GM23248 (cell line): ENCODE results near the gene KDELR3. TPM values are rescaled to one million over a fixed set of nuclear protein-coding genes. Genes with fewer than 3 reads are reported as not detected.

Experiments
- DNase-seq: peaks from one replicate; pipeline ENCODE4 v3.0.0-alpha.2; 2015
- H2AFZ ChIP-seq: fragments of 200-600 bp; sonication (generic); 2 replicates; pipeline ENCODE4 v1.6.1; 2016; ENCODE audit warnings: antibody characterized with exemption
- H3F3A ChIP-seq: fragments of 200-600 bp; sonication (generic); 2 replicates; pipeline ENCODE4 v1.6.1; 2016; ENCODE audit warnings: mild to moderate bottlenecking, antibody characterized with exemption, mixed run types; ENCODE audit not compliant: insufficient read depth
- H3K27ac ChIP-seq: fragments of 200-600 bp; sonication (generic); 2 replicates; pipeline ENCODE4 v1.5.1; 2016; ENCODE audit warnings: mild to moderate bottlenecking
- H3K27me3 ChIP-seq: fragments of 200-600 bp; sonication (generic); replicated peaks from 2 replicates; pipeline ENCODE4 v1.6.1; 2016; ENCODE audit warnings: mild to moderate bottlenecking; ENCODE audit not compliant: insufficient read depth
- H3K36me3 ChIP-seq: fragments of 200-600 bp; sonication (generic); 2 replicates; pipeline ENCODE4 v1.6.1; 2016; ENCODE audit warnings: low read depth, mild to moderate bottlenecking
- H3K4me1 ChIP-seq: fragments of 200-600 bp; sonication (generic); 2 replicates; pipeline ENCODE4 v1.6.1; 2016; ENCODE audit warnings: mild to moderate bottlenecking; ENCODE audit not compliant: insufficient read depth
- H3K4me2 ChIP-seq: fragments of 200-600 bp; sonication (generic); one replicate; pipeline ENCODE4 v1.6.1; 2016; ENCODE audit warnings: mild to moderate bottlenecking; ENCODE audit not compliant: unreplicated experiment
- H3K4me3 ChIP-seq: fragments of 200-600 bp; sonication (generic); 2 replicates; pipeline ENCODE4 v1.5.1; 2016; ENCODE audit warnings: mild to moderate bottlenecking
- H3K79me2 ChIP-seq: fragments of 200-600 bp; sonication (generic); 2 replicates; pipeline ENCODE4 v1.6.1; 2016; ENCODE audit warnings: mild to moderate bottlenecking; ENCODE audit not compliant: insufficient read depth
- H3K9ac ChIP-seq: fragments of 200-600 bp; sonication (generic); 2 replicates; pipeline ENCODE4 v1.6.1; 2016; ENCODE audit warnings: mild to moderate bottlenecking
- H3K9me2 ChIP-seq: fragments of 200-600 bp; sonication (generic); 2 replicates; pipeline ENCODE4 v1.6.1; 2016; ENCODE audit warnings: mixed run types, mild to moderate bottlenecking, moderate library complexity; ENCODE audit not compliant: insufficient read depth
- H3K9me3 ChIP-seq: fragments of 200-600 bp; sonication (generic); one replicate; pipeline ENCODE4 v1.6.1; 2017; ENCODE audit warnings: low read depth
- H4K20me1 ChIP-seq: fragments of 200-600 bp; sonication (generic); 2 replicates; pipeline ENCODE4 v1.6.0; 2016; ENCODE audit not compliant: insufficient read depth
- EZH2 ChIP-seq: fragments of 200-600 bp; sonication (generic); IDR thresholded peaks from 2 replicates; pipeline ENCODE4 v1.6.1; 2018; ENCODE audit warnings: antibody characterized with exemption, mild to moderate bottlenecking; ENCODE audit not compliant: insufficient read depth, poor library complexity, severe bottlenecking
- EZH2phosphoT487 ChIP-seq: fragments of 200-600 bp; sonication (generic); IDR thresholded peaks from 2 replicates; pipeline ENCODE4 v1.6.1; 2018; ENCODE audit warnings: antibody characterized with exemption, moderate library complexity, mild to moderate bottlenecking, low read depth; ENCODE audit not compliant: insufficient read depth
- WGBS, 2 experiments: methylation state at CpG; one replicate each; pipeline ENCODE4 v1.1.6; 2015 to 2017; ENCODE audit warnings: low lambda C conversion rate in 2 of 2, low coverage in 1 of 2; ENCODE audit errors: missing lambda C conversion rate in 2 of 2; 5-methylcytosine and 5-hydroxymethylcytosine counted together
- in situ Hi-C: fragments of 300-500 bp; cut with MboI; formaldehyde crosslinking; loops from 2 replicates; pipeline ENCODE4 v1.15.0; 2020
- polyA plus RNA-seq: library from polyadenylated mRNA; unstranded; fragments of >200 nt; fragmentation: Nextera tagmentation; extraction: Ambion mirVana; gene quantifications from 2 replicates; pipeline ENCODE4 v1.2.1, GENCODE V29; 2016
- total RNA-seq: library from RNA; depleted of rRNA; stranded (reverse); fragments of >200 nt; shearing (Covaris generic); gene quantifications from 2 replicates; pipeline ENCODE4 v1.2.3, GENCODE V29; 2014

KDELR3 gene
- total and polyA plus RNA-seq, 2 experiments from 2014 or later, result 191 to 326 TPM

GRCh38 chr22:38471237-38471636 is 3.3 kb downstream of the KDELR3 start:
- WGBS, 2 experiments, result 92 to 94% methylated on average over 11 of the region's 11 CpGs
- Histone ChIP-seq H3K9me2 (no peaks in the 10 kb centered on the region), H4K20me1 (no peaks in the 10 kb centered on the region), H3K27me3 (no peaks in the 10 kb centered on the region), H3K9me3 (no peaks in the 10 kb centered on the region), H3K4me1 (0 out of 2 replicates have a peak, but pooled peaks cover 3% of the 10 kb centered on the region), H3K4me2 (no peak overlapping the region), H3K36me3 (peaks cover 5% of the 10 kb centered on the region; the same call in 1 of the 2 replicates), H2AFZ (no peak overlapping the region), H3K79me2 (peaks cover 59% of the 10 kb centered on the region), H3K27ac (no peak overlapping the region), H3F3A (peaks cover 10% of the 10 kb centered on the region; the same call in 1 of the 2 replicates), H3K9ac (no peak overlapping the region), H3K4me3 (no peak overlapping the region)
- in situ Hi-C loops, result no loop called here
- DNase-seq, result no peak
- TF ChIP-seq EZH2phosphoT487 (no peak), EZH2 (no peak)

DNA sequence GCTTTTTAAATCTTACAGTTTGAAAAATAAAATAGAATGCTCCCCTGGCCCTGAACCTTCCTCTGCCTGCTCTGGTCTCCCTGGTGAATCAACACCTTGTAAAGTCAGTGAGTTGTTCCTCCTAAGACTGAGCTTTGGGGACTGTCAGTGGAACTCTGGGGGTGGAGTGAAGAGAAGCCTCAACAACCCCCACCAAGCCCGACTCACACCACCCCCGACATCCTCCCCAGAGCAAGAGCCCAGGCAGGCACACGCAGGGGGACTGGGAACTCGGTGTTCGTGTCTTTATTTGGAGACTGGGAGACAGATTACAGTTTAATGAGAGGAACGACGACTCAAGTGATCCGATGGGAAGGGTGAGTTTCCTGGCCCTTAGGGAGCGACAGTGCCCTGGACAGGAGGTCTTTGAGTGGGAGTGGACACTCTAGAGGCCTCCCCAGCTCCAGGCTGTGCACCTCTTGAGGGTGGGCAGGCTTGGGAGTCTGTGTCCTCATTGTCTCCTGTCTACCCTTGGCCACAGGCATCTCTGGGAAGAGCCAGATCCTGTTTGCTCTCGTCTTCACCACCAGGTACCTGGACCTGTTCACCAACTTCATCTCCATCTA is 6.2 kb downstream of the KDELR3 start:
- Histone ChIP-seq H3K9me2 (no peaks in the 10 kb centered on the region), H3K27ac (no peak overlapping the region), H4K20me1 (no peaks in the 10 kb centered on the region), H3K4me2 (no peak overlapping the region), H3F3A (peaks cover 29% of the 10 kb centered on the region), H3K9ac (no peak overlapping the region), H3K79me2 (peaks cover 47% of the 10 kb centered on the region), H3K9me3 (no peaks in the 10 kb centered on the region), H2AFZ (no peak overlapping the region), H3K4me1 (0 out of 2 replicates have a peak, but pooled peaks cover 3% of the 10 kb centered on the region), H3K4me3 (no peak overlapping the region), H3K36me3 (peaks cover 14% of the 10 kb centered on the region; the same call in 1 of the 2 replicates), H3K27me3 (no peaks in the 10 kb centered on the region)
- DNase-seq, result no peak
- TF ChIP-seq EZH2phosphoT487, result no peak
- no peak for TF ChIP-seq EZH2
- in situ Hi-C loops, result no loop called here
- 75 to 77% methylated on average over 10 of the region's 10 CpGs for WGBS, 2 experiments

DNA sequence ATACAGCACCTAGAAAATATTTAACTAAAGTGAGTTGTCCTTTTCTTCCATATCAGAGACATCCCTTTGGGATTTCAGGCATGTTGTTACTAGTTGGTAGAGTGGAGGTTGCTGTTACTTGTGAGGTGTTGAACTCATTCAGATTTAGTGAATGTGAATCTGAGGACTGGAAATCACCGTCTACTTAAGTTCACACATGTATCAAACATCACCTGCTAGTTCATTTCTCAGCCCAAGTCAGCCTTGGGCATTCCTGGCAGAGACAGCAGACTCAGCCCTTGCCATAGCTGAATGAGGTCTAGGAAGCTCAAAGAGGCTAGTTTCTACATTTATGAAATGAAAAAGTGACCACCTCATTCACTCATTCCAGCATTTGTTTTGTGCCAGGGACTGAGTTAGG is 9.7 kb downstream of the KDELR3 start:
- peaks cover 40% of the 10 kb centered on the region for H3K36me3 ChIP-seq
- no peaks in the 10 kb centered on the region for H3K27me3 ChIP-seq
- no peaks in the 10 kb centered on the region for H3K9me3 ChIP-seq
- TF ChIP-seq EZH2phosphoT487 (no peak), EZH2 (no peak)
- in situ Hi-C loops, result no loop called here
- no peaks in the 10 kb centered on the region for H3K4me1 ChIP-seq
- DNase-seq, result no peak
- peaks cover 64% of the 10 kb centered on the region for H3F3A ChIP-seq
- 100% methylated on average over 1 of the region's 1 CpG for WGBS, 2 experiments
- H4K20me1 ChIP-seq, result no peaks in the 10 kb centered on the region
- no peak overlapping the region for H3K4me3 ChIP-seq
- no peak overlapping the region for H3K27ac ChIP-seq
- H3K9ac ChIP-seq, result no peak overlapping the region
- H2AFZ ChIP-seq, result no peak overlapping the region
- no peaks in the 10 kb centered on the region for H3K9me2 ChIP-seq
- peaks cover 13% of the 10 kb centered on the region for H3K79me2 ChIP-seq
- no peak overlapping the region for H3K4me2 ChIP-seq

DNA sequence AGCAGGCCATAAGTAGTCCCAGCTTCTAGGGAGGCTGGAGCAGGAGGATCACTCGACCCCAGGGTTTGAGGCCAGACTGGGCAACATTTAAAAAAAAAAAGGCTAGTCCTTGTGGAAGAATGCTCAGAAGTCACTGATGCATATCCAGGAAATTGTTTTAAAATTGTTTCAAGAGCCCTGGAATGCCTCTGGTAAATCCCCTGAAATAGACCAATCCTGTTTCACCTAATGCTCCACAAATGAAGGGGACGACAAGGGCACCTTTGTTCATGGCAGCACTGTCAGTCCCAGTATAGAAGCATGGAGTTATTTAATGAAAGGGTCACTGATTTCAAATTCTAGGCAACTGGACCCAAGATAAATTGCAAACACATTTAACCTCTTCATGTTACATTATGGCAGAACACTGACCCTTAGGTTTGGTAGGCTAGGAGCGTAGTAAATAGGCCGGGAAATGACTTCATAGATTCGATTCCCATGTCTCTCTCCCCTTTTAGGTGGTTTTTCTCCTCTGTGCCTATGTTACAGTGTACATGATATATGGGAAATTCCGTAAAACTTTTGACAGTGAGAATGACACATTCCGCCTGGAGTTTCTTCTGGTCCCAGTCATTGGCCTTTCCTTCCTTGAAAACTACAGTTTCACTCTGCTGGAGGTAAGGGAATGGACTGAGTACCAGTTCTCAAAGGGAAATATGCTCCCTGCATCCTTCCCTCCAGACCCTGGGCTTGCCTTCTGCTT is 11.4 kb downstream of the KDELR3 start:
- 76 to 79% methylated on average over 7 of the region's 7 CpGs for WGBS, 2 experiments
- Histone ChIP-seq H3K4me1 (no peaks in the 10 kb centered on the region), H4K20me1 (no peaks in the 10 kb centered on the region), H3K27ac (peak overlapping the region; percentile 12; the same call in 1 of the 2 replicates), H3K79me2 (no peaks in the 10 kb centered on the region), H3K4me2 (no peak overlapping the region), H3K9me2 (no peaks in the 10 kb centered on the region), H3K9ac (no peak overlapping the region), H3F3A (peaks cover 76% of the 10 kb centered on the region), H3K4me3 (no peak overlapping the region), H2AFZ (no peak overlapping the region), H3K36me3 (peaks cover 57% of the 10 kb centered on the region), H3K9me3 (no peaks in the 10 kb centered on the region), H3K27me3 (no peaks in the 10 kb centered on the region)
- TF ChIP-seq EZH2 (no peak), EZH2phosphoT487 (no peak)
- in situ Hi-C loops, result no loop called here
- DNase-seq, result no peak
